GM12891 (cell line): ENCODE data around the gene NXPH4.

Experiments used
- POLR2A ChIP-seq: IDR thresholded peaks from 2 replicates; pipeline ENCODE4 v1.6.1; 2011; ENCODE audit warnings: low read depth, low read length, control low read depth
- POLR2AphosphoS5 ChIP-seq: IDR thresholded peaks from 2 replicates; pipeline ENCODE4 v1.6.1; 2011; ENCODE audit warnings: low read depth, low read length, control low read depth

- TF ChIP-seq POLR2A (no peak), POLR2AphosphoS5 (no peak)
Measured at GRCh38 chr12:57196439-57196838, 20.2 kb upstream of the NXPH4 start.
